ENCODE results near the gene FAXDC2. TPM values are rescaled to one million over a fixed set of nuclear protein-coding genes. Genes with fewer than 3 reads are reported as not detected.

The FAXDC2 gene
- total RNA-seq, 1 donor from 2014 or later = 2.6 TPM

GRCh38 chr5:154881986-154882385 lies 31.6 kb upstream of the FAXDC2 start:
- Histone ChIP-seq H3K4me3 (ENCODE audit: low read depth, low read length) (no peak overlapping the region), H3K27me3 (ENCODE audit: control insufficient read depth, insufficient read depth, low read length) (no peaks in the 10 kb centered on the region), H3K36me3 (ENCODE audit: control insufficient read depth, insufficient read depth, low read length) (peaks cover 2% of the 10 kb centered on the region)
- no peak for TF ChIP-seq CTCF (IDR thresholded peaks at IDR 0.05; ENCODE audit: insufficient read depth, low read length, poor library complexity, severe bottlenecking)
- no peak for DNase-seq (ENCODE audit: low read depth)

GRCh38 chr5:154878642-154879335 lies 28.4 kb upstream of the FAXDC2 start:
- DNase-seq (ENCODE audit: low read depth) = no peak
- Histone ChIP-seq H3K36me3 (ENCODE audit: control insufficient read depth, insufficient read depth, low read length) (peaks cover 4% of the 10 kb centered on the region), H3K4me3 (ENCODE audit: low read depth, low read length) (no peak overlapping the region), H3K27me3 (ENCODE audit: control insufficient read depth, insufficient read depth, low read length) (no peaks in the 10 kb centered on the region)
- no peak for TF ChIP-seq CTCF (IDR thresholded peaks at IDR 0.05; ENCODE audit: insufficient read depth, low read length, poor library complexity, severe bottlenecking)

- no peak for DNase-seq (ENCODE audit: low read depth)
- no peak for TF ChIP-seq CTCF (IDR thresholded peaks at IDR 0.05; ENCODE audit: insufficient read depth, low read length, poor library complexity, severe bottlenecking)
- Histone ChIP-seq H3K36me3 (ENCODE audit: control insufficient read depth, insufficient read depth, low read length) (peaks cover 4% of the 10 kb centered on the region), H3K27me3 (ENCODE audit: control insufficient read depth, insufficient read depth, low read length) (no peaks in the 10 kb centered on the region), H3K4me3 (ENCODE audit: low read depth, low read length) (no peak overlapping the region)
Measured at GRCh38 chr5:154873791-154874331, 23.5 kb upstream of the FAXDC2 start.

GRCh38 chr5:154871734-154872133 lies 21.3 kb upstream of the FAXDC2 start:
- no peak for DNase-seq (ENCODE audit: low read depth)
- H3K27me3 ChIP-seq (ENCODE audit: control insufficient read depth, insufficient read depth, low read length) = no peaks in the 10 kb centered on the region
- no peak overlapping the region for H3K4me3 ChIP-seq (ENCODE audit: low read depth, low read length)
- peaks cover 3% of the 10 kb centered on the region for H3K36me3 ChIP-seq (ENCODE audit: control insufficient read depth, insufficient read depth, low read length)
- no peak for TF ChIP-seq CTCF (IDR thresholded peaks at IDR 0.05; ENCODE audit: insufficient read depth, low read length, poor library complexity, severe bottlenecking)

GRCh38 chr5:154868702-154869101 lies 18.3 kb upstream of the FAXDC2 start:
- Histone ChIP-seq H3K27me3 (ENCODE audit: control insufficient read depth, insufficient read depth, low read length) (no peaks in the 10 kb centered on the region), H3K36me3 (ENCODE audit: control insufficient read depth, insufficient read depth, low read length) (peaks cover 2% of the 10 kb centered on the region), H3K4me3 (ENCODE audit: low read depth, low read length) (no peak overlapping the region)
- TF ChIP-seq CTCF (IDR thresholded peaks at IDR 0.05; ENCODE audit: insufficient read depth, low read length, poor library complexity, severe bottlenecking) = no peak
- DNase-seq (ENCODE audit: low read depth) = no peak

GRCh38 chr5:154866841-154867240 lies 16.4 kb upstream of the FAXDC2 start:
- no peak overlapping the region for H3K4me3 ChIP-seq (ENCODE audit: low read depth, low read length)
- TF ChIP-seq CTCF (IDR thresholded peaks at IDR 0.05; ENCODE audit: insufficient read depth, low read length, poor library complexity, severe bottlenecking) = no peak
- peaks cover 3% of the 10 kb centered on the region for H3K36me3 ChIP-seq (ENCODE audit: control insufficient read depth, insufficient read depth, low read length)
- DNase-seq (ENCODE audit: low read depth) = no peak
- no peaks in the 10 kb centered on the region for H3K27me3 ChIP-seq (ENCODE audit: control insufficient read depth, insufficient read depth, low read length)

All from kidney epithelial cell (primary cell).